ENCODE data around the gene PALLD.

PALLD gene

GRCh38 chr4:168839758-168840391 is 343.0 kb downstream of the PALLD start:
- no peak for DNase-seq

DNA sequence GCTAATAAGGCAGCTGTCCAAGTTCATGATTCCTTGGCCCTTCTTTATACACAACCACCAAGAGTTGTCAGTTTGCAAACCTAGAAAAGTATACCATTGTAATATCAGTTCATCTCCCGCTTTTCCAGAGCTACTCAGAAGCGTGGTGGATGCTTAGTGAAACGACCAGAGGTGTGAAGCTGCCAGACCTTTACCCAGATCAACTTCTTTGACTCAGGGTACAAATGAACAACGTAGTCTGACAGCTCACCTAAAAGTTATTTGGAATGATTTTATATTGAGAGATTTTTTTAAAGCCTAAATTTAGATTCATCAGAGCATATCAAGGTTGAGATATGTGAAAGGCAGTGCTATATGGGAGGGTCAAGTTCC is 343.5 kb downstream of the PALLD start:
- DNase-seq: no peak

DNA sequence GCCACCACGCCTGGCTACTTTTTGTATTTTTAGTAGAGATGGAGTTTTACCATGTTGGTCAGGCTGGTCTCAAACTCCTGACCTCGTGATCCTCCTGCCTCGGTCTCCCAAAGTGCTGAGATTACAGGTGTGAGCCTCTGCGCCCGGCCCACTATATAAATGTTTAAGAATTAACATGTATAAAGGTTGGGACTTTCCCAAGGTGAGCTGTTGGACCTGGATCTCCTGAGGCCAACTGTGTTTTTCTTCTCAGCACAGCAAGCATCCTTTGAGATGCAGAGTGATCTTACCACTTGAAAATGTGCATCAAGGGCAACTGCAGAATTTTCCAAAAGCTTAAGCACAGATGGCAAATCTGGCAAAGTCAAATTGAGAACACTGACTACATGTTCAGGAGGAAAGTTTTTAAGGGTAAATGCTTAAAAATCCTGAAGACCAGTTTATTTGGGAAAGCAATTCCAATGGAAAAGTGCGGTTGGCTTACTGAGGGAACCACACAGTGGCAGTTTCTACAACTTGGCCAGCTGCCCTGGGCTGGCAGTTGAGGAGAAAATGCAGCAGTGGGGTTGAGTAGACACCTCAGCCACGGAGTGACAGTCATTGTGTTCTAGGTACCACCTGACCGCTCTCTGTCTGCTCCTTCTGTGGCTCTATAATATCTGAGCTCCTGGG is 344.3 kb downstream of the PALLD start:
- DNase-seq: no peak

DNA sequence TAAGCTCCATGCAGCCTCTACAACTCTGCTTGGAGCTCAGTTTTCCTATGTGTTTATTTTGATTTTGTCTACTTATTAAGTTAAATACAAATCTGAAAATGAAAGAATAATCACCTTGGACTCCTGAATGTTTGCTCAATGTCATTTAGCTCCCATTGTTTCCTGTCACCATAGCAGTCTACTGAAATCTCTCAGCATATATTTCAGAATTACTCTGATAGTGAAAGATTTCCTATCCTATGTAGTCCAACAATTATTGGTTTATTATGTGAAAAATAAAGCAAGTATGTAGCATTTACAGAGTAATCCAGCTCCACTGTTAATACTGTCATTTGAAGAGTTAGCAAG is 344.8 kb downstream of the PALLD start:
- no peak for DNase-seq

DNA sequence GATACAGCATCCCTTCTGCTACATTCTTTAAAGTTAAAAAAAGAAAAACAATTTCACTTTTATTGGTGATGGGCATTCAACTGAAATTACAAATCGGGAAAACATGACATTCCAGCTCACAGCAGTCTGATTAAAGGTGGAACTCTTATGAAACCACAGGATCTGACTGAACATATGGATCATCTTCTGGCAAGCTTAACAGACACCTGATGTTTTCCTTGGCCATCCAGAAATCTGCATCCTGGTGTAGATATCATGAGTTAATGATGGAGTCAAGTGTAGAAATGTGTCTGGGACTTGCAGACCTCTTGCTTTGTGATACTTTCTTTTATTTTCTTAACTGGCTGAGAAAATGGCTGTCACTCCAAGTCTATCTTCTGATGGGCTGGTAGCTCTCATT is 345.3 kb downstream of the PALLD start:
- no peak for DNase-seq

GRCh38 chr4:168843635-168844034 is 346.8 kb downstream of the PALLD start:
- no peak for DNase-seq

DNA sequence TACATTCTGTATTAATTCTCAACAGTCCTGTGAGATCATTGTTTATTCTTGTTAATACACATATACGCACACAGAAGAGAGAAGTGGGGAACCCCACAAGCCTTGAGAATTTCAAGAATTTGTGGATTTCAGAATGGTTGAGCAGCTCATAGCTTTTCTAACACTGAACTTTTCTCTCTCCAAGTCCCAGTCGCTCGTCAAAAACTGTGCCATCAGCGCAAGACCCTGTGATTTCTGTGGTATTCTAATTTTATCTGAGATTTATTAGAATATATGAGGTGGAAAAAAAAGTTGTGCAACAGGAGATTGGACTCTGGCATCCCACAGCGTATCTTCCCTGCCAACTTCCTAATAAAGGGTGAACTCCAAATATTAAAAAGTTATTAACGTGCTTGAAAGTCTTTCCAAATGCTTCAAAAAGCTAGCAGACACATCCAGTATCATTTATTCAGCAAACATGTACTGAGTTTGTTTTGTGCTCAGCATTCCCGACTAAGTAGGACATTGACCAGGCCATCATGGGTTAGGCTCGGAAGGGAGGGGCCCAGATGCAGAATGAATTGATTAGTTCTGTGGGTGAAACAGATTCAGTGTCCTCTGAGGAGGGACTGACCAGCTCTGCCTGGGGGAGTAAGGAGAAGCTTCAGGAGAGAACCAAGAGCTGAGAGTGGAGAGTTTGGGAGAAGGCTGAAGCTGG is 347.6 kb downstream of the PALLD start:
- no peak for DNase-seq

GRCh38 chr4:168845897-168846296 is 349.0 kb downstream of the PALLD start:
- no peak for DNase-seq

DNA sequence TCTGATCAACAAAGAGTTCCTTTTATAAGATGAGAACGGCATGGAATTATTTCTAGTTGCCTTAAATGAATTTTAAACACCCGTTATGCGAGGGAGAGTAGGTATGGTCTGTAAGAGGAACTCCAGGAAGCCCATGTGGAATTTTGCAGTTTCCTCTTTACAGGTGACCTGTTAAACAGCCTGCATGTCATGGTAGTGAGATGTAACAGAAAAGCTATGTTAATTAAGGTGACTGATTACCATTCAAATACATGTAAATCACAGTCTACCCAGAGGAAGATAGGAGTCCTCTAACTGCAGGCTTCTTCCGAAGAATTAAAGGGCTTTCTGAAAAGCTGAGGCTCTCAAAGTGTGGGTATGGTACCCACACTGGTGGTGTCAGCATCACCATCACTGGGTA is 349.6 kb downstream of the PALLD start:
- no peak for DNase-seq

- no peak for DNase-seq
Observed at GRCh38 chr4:168847771-168848502, 351.1 kb downstream of the PALLD start.

DNA sequence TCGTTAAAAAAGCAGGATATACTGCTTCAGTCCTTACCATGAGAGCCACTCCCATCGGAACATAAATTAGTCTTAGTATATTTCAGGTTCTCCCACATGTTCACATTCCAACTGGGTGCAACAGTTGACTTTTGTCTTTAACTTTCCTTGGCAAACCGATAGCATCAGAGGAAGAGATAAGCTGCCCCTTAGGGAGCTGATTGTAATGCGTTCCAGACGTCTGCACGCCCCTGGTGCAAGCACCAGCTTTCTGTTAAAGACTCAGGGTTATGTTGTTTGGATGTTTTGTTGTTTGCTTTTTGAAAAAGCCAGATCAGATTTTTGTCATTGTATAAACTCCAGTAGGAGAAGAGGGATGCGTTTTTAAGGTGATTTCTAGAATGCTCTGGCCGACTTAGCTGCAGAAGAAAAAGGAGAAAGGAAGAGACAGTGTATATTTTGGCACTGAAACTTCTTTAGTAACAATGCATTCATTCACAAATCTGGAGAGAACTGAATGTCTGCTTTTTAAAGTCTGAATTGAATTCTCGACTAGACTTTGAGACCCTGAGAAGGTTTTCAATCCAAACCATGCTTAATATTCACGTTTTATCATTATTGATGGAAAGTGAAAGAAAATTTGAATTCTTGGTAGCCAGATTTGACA is 352.3 kb downstream of the PALLD start:
- DNase-seq: no peak

DNA sequence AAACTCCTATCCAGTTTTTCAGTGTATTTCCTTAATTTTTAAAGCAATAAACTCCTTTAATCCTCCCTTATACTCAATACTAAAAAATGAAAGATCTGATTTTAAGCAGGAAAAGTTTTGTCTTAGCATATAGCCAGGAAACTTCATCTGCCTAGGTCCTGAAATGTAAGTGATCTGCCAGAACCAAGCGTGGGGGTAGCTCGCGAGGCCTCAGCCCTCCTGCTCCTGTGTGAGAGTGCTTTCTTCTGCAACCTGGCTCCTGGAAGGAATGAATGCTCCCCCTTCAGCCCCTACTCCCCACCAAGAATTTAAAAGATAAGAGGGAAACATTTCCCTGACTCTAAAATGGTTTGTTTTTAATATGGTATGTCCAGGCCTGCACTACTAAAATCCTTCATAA is 353.1 kb downstream of the PALLD start:
- DNase-seq: no peak

DNA sequence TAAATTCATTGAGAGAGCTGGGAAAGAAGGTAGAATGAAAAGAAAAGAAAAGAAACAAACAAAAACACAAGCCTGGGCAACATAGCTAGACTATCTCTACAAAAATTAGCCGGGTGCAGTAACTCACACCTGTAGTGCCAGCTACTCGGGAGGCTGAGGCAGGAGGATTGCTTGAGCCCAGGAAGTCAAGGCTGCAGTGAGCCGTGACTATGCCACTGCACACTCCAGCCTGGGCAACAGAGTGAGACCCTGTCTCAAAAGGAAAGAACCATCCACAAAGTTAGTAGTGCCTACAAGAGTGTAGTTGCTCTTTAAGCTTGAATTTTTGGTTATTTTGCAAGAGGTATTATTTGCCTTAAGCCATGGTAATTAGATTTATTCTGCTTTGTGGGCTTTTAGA is 355.5 kb downstream of the PALLD start:
- no peak for DNase-seq

GRCh38 chr4:168852933-168853713 is 356.3 kb downstream of the PALLD start:
- DNase-seq: no peak

- DNase-seq: no peak
Observed at GRCh38 chr4:168853770-168854169, 356.9 kb downstream of the PALLD start.

GRCh38 chr4:168854350-168854921 is 357.6 kb downstream of the PALLD start:
- DNase-seq: no peak

- DNase-seq: no peak
Observed at GRCh38 chr4:168856312-168856711, 359.5 kb downstream of the PALLD start.

GRCh38 chr4:168857009-168857408 is 360.2 kb downstream of the PALLD start:
- DNase-seq: no peak

- no peak for DNase-seq
Observed at GRCh38 chr4:168857546-168858314, 360.9 kb downstream of the PALLD start.

DNA sequence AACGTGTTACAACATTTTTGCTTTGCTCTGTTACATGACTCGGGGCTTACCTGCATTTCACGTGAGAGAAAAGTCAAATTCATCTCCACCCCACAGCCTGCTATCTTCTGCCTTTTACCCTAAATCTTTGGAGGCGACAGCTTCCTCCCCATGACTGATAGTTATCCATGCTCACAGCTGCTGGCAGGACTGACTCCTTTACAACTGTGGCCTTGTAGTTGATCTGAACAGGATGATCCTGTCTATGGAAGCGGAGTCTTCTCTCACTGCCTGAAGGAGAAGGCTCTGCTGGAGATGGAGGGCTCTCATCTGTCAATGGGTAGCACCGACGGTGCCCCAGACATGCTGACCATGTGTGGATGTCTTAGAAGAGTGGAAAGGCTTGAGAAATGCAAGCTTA is 362.2 kb downstream of the PALLD start:
- DNase-seq: no peak
